Measurements from ENCODE around the gene KIF1B. TPM values are rescaled to one million over a fixed set of nuclear protein-coding genes. Genes with fewer than 3 reads are reported as not detected.
A peak's percentile ranks its signal among the peaks of the same experiment; 100 is the strongest.

Gene KIF1B
- total and polyA plus RNA-seq, 7 donors = 4.8 to 78.4 (median 46.4) TPM

DNA sequence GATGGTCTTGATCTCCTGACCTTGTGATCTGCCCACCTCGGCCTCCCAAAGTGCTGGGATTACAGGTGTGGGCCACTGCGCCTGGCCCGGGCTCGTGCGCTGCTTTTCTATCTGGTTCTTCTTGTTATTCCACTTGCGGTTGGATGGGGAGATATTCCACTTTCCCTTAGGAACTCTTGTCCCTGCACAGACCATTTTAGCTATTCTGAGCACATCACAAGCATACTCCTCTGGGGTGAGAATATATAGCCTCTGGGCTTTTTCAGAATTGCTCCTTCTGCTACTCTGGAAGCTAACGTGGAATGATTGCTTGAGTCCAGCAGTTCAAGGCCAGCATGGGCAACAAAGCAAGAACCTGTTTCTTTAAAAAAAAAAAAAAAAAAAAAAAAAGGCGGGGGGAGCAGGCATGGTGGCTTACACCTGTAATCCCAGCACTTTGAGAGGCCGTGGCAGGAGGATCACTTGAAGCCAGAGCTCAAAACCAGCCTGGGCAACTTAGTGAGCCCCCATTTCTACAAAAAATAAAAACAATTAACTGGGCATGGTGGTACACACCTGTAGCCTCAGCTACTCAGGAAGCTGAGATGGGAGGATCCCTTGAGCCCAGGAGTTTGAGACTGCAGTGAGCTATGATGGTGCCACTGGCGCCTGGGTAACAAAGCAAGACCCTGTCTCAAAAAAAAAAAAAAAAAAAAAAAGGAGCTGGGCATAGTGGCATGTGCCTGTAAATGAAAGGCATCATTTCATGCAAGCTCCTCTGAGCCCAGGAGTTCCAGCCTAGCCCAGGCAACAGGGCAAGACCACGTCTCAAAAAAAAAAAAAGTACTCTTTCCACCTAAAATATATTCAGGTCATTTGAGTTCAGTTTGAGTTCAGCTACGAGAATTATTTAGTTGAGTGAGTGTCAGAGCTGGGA is 176.6 kb downstream of the KIF1B start:
- Histone ChIP-seq H3K36me3 (no peaks in the 10 kb centered on the region), H3K27me3 (no peaks in the 10 kb centered on the region), H3K27ac (peak overlapping the region; percentile 60 to 80 (median 68)), H3K4me3 (no peak overlapping the region), H3K4me1 (peaks cover 0 to 18% (median 16%) of the 10 kb centered on the region in 4 donors), H3K9me3 (no peaks in the 10 kb centered on the region)
- TF ChIP-seq EP300 (IDR thresholded peaks at IDR 0.05) (no peak), POLR2AphosphoS5 (IDR thresholded peaks at IDR 0.05) (no peak), POLR2A (IDR thresholded peaks at IDR 0.05) (no peak)
- TF ChIP-seq, protein P1, sequence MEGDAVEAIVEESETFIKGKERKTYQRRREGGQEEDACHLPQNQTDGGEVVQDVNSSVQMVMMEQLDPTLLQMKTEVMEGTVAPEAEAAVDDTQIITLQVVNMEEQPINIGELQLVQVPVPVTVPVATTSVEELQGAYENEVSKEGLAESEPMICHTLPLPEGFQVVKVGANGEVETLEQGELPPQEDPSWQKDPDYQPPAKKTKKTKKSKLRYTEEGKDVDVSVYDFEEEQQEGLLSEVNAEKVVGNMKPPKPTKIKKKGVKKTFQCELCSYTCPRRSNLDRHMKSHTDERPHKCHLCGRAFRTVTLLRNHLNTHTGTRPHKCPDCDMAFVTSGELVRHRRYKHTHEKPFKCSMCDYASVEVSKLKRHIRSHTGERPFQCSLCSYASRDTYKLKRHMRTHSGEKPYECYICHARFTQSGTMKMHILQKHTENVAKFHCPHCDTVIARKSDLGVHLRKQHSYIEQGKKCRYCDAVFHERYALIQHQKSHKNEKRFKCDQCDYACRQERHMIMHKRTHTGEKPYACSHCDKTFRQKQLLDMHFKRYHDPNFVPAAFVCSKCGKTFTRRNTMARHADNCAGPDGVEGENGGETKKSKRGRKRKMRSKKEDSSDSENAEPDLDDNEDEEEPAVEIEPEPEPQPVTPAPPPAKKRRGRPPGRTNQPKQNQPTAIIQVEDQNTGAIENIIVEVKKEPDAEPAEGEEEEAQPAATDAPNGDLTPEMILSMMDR (IDR thresholded peaks at IDR 0.05) = no peak
- intact Hi-C loops (cut with DNase I) = no loop called here
- 71 to 84% methylated on average over 12 of the region's 12 CpGs for WGBS, 2 donors
- no peak for DNase-seq

DNA sequence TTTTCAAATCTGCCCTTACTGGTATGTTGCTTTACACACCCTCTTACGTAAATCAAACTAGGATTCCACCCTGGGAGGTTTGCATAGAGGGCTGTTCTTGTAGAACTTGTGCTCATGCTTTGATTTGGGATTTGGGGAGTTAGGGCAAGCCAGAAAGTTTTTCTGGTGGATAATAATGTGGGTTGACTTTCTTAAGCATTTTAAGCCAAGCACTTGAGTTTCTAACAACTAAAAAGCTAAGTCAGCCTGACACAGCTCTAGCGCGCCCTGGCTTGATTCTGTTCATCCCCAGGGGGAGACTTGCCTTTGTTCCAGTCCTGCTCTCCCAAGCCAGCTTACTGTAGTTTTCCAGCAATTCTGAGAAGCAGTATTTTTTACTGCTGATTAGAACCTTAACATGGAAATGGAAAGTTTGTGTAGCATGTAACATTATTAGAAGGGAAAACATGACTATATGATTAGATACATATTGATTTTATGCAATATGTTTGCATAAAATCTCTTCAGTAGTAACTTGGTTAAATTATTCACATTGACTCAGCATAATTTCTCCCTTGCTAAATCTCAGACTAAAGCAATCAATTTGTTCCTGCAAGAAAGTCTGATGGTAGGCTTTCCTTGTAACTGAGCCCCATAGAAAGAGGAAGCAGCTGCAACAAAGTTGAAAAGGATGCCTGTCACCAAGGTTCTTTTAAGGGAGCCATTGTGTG is 177.5 kb downstream of the KIF1B start:
- peak; percentile 67 for DNase-seq
- H3K27ac ChIP-seq = peak overlapping the region; percentile 60 to 80 (median 68)
- peaks cover 0 to 18% (median 16%) of the 10 kb centered on the region in 4 donors for H3K4me1 ChIP-seq
- H3K27me3 ChIP-seq = no peaks in the 10 kb centered on the region
- TF ChIP-seq, protein P1 (IDR thresholded peaks at IDR 0.05) = no peak
- no peak for TF ChIP-seq POLR2AphosphoS5 (IDR thresholded peaks at IDR 0.05)
- TF ChIP-seq POLR2A (IDR thresholded peaks at IDR 0.05) = no peak
- no peak for TF ChIP-seq EP300 (IDR thresholded peaks at IDR 0.05)
- H3K9me3 ChIP-seq = no peaks in the 10 kb centered on the region
- WGBS, 2 donors = 47 to 60% methylated on average over 3 of the region's 3 CpGs
- intact Hi-C loops (cut with DNase I) = no loop called here
- no peaks in the 10 kb centered on the region for H3K36me3 ChIP-seq
- H3K4me3 ChIP-seq = peak overlapping the region in 1 of 4 donors; percentile 7

DNA sequence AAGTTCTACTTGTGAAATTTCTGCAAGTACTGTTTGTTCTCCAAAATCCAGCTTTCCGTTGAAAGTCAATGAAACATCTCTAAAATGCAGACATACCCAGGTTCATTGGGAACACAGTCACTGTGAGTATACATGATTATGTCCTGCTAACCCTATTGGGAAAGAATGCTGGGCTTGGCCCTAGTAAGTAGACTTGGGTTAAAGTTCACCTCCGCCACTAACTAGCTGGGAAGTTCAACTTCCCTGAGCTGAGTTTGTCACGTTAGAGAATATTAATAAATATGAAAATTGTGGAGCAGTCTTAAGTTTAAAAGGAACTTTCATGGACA is 178.0 kb downstream of the KIF1B start:
- no peaks in the 10 kb centered on the region for H3K27me3 ChIP-seq
- peaks cover 0 to 18% (median 16%) of the 10 kb centered on the region in 4 donors for H3K4me1 ChIP-seq
- intact Hi-C loops (cut with DNase I) = no loop called here
- H3K9me3 ChIP-seq = no peaks in the 10 kb centered on the region
- 21 to 54% methylated on average over 3 of the region's 3 CpGs for WGBS, 2 donors
- no peak for DNase-seq
- TF ChIP-seq POLR2AphosphoS5 (IDR thresholded peaks at IDR 0.05) (no peak), EP300 (IDR thresholded peaks at IDR 0.05) (no peak), POLR2A (IDR thresholded peaks at IDR 0.05) (no peak)
- TF ChIP-seq, protein P1 (IDR thresholded peaks at IDR 0.05) = no peak
- H3K4me3 ChIP-seq = no peak overlapping the region
- H3K27ac ChIP-seq = peak overlapping the region; percentile 51 to 80 (median 68)
- H3K36me3 ChIP-seq = no peaks in the 10 kb centered on the region

DNA sequence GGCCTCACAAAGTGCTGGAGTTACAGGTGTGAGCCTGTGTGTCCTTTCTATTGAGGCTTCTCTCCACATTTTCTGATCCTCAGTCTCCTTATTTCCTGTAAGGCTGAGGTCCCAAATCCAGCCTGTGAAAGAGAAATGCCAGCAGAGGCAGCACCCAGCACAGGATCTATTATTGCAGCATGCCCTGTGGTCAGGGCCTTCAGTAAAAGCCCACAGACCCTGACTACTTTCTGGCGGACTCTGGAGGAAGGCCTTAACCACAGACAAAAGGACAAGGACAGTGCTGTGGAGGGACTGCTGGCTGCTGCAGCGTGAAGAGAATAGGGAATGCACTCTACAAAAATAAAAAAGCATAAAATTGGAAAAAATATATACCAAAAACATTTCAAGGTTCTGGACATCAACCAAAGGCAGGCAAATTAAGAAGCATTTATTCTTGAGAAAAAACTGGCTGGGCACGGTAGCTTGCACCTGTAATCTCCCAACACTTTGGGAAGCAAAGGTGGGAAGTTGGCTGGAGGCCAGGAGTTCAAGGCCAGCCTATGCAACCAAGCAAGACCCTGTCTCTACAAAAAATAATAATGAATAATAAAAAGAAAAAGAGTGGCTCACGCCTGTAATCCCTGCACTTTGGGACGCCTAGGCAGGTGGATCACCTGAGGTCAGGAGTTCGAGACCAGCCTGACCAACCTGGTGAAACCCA is 179.1 kb downstream of the KIF1B start:
- WGBS, 2 donors = 92 to 94% methylated on average over 6 of the region's 6 CpGs
- Histone ChIP-seq H3K9me3 (no peaks in the 10 kb centered on the region), H3K27me3 (no peaks in the 10 kb centered on the region), H3K4me3 (no peak overlapping the region), H3K4me1 (peaks cover 0 to 18% (median 16%) of the 10 kb centered on the region in 4 donors), H3K36me3 (no peaks in the 10 kb centered on the region), H3K27ac (no peak overlapping the region)
- no peak for DNase-seq
- TF ChIP-seq, protein P1 (IDR thresholded peaks at IDR 0.05) = no peak
- TF ChIP-seq POLR2AphosphoS5 (IDR thresholded peaks at IDR 0.05) = no peak
- TF ChIP-seq POLR2A (IDR thresholded peaks at IDR 0.05) = no peak
- TF ChIP-seq EP300 (IDR thresholded peaks at IDR 0.05) = no peak
- intact Hi-C loops (cut with DNase I) = no loop called here

Measured in sigmoid colon (tissue), 7 donors.